ENCODE results near the gene TNK2.

The TNK2 gene

DNA sequence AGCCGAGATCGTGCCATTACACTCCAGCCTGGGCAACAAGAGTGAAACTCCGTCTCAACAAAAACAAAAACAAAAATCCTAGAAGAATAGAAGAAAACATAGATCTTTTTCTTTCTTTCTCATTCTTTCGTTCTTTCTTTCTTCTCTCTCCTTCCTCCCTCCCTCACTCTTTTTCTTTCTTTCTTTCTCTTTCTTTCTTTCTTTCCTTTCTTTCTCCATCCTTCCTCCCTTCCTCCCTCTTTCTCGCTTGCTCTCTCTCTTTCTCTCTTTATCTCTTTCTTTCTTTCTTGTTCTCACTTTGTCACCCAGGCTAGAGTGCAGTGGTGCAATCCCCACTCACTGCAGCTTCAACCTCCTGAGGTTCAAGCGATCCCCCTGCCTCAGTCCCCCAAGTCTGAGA is 62.9 kb downstream of the TNK2 start:
- H3K27ac ChIP-seq (ENCODE audit: low read length): no peak overlapping the region
- H3K9ac ChIP-seq (ENCODE audit: low read length): no peak overlapping the region
- H3K36me3 ChIP-seq (ENCODE audit: control insufficient read depth, low read depth, low read length): no peaks in the 10 kb centered on the region
- no peaks in the 10 kb centered on the region for H3K9me3 ChIP-seq (ENCODE audit: control insufficient read depth, low read depth, low read length)
- no peaks in the 10 kb centered on the region for H3K4me1 ChIP-seq (ENCODE audit: control insufficient read depth, low read depth, low read length)
- no peaks in the 10 kb centered on the region for H3K27me3 ChIP-seq (ENCODE audit: control insufficient read depth, insufficient read depth, low read length)
- no peak overlapping the region for H3K4me3 ChIP-seq (ENCODE audit: low read length)

DNA sequence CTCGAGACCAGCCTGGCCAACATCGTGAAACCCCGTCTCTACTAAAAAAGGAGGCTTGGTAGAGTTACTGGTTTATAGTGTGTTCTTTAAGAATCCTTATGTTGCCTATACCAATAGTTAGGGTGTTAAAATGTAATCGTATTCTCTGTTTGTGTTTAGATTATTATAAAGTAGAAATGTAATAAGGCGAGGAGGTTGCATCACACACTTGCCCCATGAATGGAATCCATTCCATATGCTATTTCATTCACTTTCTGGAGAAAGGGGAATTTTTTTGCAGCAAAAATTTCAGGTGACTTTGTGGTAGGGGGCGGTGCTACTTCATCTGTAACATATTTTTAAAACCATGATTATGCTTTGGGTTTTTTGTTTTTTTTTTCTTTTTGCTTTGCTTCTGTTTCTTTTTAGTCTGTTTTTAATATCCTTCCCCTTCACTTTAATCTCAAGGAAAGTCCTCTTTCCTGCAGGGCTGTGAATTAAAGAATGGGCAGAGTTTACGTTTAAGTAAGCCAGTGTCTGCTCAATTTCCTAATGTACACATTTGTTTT is 63.6 kb downstream of the TNK2 start:
- H3K27ac ChIP-seq (ENCODE audit: low read length): no peak overlapping the region
- no peaks in the 10 kb centered on the region for H3K9me3 ChIP-seq (ENCODE audit: control insufficient read depth, low read depth, low read length)
- no peaks in the 10 kb centered on the region for H3K36me3 ChIP-seq (ENCODE audit: control insufficient read depth, low read depth, low read length)
- H3K4me1 ChIP-seq (ENCODE audit: control insufficient read depth, low read depth, low read length): peaks cover under 1% of the 10 kb centered on the region
- no peak overlapping the region for H3K9ac ChIP-seq (ENCODE audit: low read length)
- no peak overlapping the region for H3K4me3 ChIP-seq (ENCODE audit: low read length)
- no peaks in the 10 kb centered on the region for H3K27me3 ChIP-seq (ENCODE audit: control insufficient read depth, insufficient read depth, low read length)

DNA sequence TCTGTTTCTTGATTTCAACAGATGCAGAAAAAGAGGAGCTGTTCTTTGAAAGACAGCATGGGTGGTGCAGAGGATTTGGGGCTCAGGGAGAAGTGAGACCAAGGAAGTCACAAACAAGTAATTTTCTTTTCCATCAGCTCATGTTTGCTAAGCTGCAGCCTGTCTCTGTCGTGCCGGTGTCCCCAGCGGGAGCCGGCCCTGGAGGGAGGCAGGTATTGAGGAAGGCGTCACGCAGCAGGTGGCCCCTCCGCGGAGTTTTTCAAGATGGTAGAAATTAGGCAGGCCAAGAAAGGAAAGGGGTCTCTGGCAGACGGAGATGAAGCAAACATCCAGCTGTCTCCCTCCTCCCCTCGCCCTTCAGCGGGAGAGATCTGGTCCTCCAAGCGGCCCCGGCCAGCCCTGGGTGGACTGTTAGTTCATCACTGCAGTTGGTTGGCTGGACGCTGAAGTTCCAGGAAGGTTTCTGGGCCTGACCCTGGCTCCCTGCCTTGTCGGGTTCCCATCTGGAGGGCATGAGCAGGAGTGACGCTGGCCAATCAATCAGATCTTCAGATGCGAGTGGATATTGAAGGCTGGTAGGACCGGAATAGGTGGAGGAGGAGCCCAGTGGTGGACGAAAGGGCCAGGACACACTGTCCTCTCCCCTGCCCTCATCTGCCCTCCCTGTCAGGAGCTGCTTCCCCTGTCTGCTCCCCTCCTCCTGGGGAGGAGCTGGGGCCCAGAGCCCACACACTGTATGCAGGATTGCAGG is 68.9 kb downstream of the TNK2 start:
- Histone ChIP-seq H3K9me3 (ENCODE audit: control insufficient read depth, low read depth, low read length) (no peaks in the 10 kb centered on the region), H3K9ac (ENCODE audit: low read length) (no peak overlapping the region), H3K4me3 (ENCODE audit: low read length) (no peak overlapping the region), H3K27ac (ENCODE audit: low read length) (no peak overlapping the region), H3K27me3 (ENCODE audit: control insufficient read depth, insufficient read depth, low read length) (no peaks in the 10 kb centered on the region), H3K36me3 (ENCODE audit: control insufficient read depth, low read depth, low read length) (no peaks in the 10 kb centered on the region), H3K4me1 (ENCODE audit: control insufficient read depth, low read depth, low read length) (peaks cover 5% of the 10 kb centered on the region)

DNA sequence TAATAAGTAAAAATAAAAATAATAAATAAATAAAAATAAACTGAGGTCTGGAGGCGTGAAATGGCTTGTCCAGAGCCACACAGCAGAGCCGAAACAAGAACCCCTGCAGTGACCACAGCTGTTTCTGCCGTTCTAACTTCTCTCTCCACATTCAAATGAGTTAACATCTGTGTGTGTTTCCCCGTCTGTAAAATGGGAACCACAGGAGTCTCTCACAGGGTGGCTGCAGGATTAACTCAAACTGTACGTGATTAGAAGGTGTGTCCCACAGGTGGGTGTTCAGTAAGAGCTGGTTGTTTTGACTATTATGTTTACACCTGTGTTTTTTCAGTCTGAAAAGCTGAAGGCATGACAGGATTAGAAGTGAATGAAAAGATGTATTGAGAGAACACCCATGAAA is 69.6 kb downstream of the TNK2 start:
- H3K27ac ChIP-seq (ENCODE audit: low read length): no peak overlapping the region
- H3K27me3 ChIP-seq (ENCODE audit: control insufficient read depth, insufficient read depth, low read length): no peaks in the 10 kb centered on the region
- H3K9me3 ChIP-seq (ENCODE audit: control insufficient read depth, low read depth, low read length): no peaks in the 10 kb centered on the region
- H3K9ac ChIP-seq (ENCODE audit: low read length): no peak overlapping the region
- H3K4me1 ChIP-seq (ENCODE audit: control insufficient read depth, low read depth, low read length): peaks cover 5% of the 10 kb centered on the region
- H3K36me3 ChIP-seq (ENCODE audit: control insufficient read depth, low read depth, low read length): no peaks in the 10 kb centered on the region
- H3K4me3 ChIP-seq (ENCODE audit: low read length): no peak overlapping the region

DNA sequence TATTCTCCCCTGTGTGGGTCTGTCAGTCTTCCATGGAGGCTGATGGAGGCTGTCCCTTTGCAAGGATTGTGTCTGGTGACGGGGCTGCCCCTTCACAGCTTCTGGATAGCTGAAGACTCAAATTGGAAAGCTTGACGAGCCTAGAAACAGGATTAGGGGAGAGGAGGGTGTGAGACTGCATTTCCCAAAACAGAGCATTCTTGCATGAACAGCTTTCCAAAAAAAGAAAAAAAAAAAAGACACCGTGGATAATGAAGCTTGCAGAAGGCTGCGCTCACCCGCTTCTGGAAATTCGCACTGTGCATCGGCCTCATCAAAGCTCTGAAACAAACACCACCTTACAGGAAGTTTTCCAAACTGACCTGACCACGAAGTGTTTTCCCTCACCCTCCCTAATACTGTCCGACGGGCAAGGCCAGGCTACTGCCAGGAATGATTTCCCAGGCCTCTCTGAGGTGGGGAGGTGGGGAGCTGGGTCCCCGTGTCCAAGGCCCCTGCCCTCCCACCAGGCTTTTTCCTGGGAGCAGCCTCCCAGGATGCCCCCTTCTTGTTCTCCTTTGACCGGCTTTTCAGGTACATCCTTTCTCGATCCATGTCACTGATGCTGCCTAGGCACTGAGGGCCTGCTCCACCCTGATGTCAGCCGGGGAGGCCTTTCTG is 71.7 kb downstream of the TNK2 start:
- no peak overlapping the region for H3K4me3 ChIP-seq (ENCODE audit: low read length)
- no peaks in the 10 kb centered on the region for H3K27me3 ChIP-seq (ENCODE audit: control insufficient read depth, insufficient read depth, low read length)
- H3K27ac ChIP-seq (ENCODE audit: low read length): no peak overlapping the region
- no peaks in the 10 kb centered on the region for H3K36me3 ChIP-seq (ENCODE audit: control insufficient read depth, low read depth, low read length)
- H3K4me1 ChIP-seq (ENCODE audit: control insufficient read depth, low read depth, low read length): peaks cover 5% of the 10 kb centered on the region
- no peaks in the 10 kb centered on the region for H3K9me3 ChIP-seq (ENCODE audit: control insufficient read depth, low read depth, low read length)
- no peak overlapping the region for H3K9ac ChIP-seq (ENCODE audit: low read length)

DNA sequence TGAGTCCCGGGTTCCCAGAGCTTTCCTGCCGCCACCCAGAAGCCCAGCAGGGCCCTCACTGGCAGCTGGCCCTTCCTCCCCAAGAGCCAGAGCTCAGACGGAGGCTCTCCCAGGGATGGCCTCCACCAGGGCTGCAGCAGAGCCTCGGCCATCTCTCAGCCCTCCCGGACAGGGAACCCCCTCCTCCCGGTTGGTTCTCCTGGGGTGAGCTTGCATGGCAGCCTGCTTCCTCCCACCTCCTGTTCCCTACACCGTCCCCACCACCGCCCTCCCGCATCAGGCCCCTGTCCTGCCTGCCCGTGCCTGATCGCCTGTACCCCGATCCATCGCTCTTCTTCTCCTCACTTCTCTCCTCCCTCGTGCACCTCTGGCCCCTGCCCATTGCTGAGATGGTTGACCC is 72.6 kb downstream of the TNK2 start:
- Histone ChIP-seq H3K27me3 (ENCODE audit: control insufficient read depth, insufficient read depth, low read length) (no peaks in the 10 kb centered on the region), H3K4me3 (ENCODE audit: low read length) (no peak overlapping the region), H3K9ac (ENCODE audit: low read length) (no peak overlapping the region), H3K9me3 (ENCODE audit: control insufficient read depth, low read depth, low read length) (no peaks in the 10 kb centered on the region), H3K27ac (ENCODE audit: low read length) (no peak overlapping the region), H3K4me1 (ENCODE audit: control insufficient read depth, low read depth, low read length) (peaks cover 5% of the 10 kb centered on the region), H3K36me3 (ENCODE audit: control insufficient read depth, low read depth, low read length) (no peaks in the 10 kb centered on the region)

DNA sequence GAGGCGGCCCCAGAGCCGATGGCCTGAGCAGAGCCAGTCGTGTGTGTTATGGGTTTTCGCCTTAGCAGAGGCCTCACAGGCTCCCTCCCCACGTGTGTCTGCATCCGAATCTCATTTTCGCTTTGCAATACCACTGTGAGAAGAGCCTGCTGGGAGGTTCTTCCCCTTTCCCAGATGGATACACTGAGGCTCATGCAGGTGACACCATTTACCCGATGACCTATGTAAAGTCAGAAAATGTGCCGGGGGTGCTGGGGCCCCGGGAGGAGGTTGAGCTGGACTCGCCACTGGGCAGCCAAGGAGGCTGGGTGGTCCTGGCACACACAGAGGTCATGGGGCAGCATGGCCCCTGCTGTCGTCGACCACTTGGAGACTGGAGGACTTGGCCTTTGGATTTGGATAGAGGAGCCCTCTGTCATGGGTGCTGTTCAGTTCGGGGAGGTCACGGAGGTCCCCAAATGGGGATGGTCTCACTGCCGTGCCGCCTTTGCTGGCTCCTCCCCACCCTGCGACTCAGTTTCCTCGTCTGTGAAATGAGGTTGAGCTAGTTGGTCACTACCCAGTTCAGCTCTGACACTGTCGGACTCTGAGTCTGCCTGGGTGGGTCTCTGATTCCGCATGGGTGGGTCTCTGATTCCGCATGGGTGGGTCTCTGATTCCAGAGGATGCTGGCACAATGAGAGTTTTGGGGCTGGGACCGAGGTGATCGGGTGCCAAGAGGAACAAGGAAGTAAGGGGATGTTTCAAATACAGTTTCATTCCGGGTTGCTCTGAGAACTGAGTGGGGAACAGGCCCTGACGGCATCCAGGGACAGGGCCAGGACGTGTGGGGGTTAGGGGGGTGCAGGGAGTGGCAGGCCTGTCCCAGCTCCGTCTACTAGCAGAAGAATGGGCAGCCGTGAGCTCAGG is 73.4 kb downstream of the TNK2 start:
- H3K9ac ChIP-seq (ENCODE audit: low read length): no peak overlapping the region
- H3K36me3 ChIP-seq (ENCODE audit: control insufficient read depth, low read depth, low read length): no peaks in the 10 kb centered on the region
- H3K27ac ChIP-seq (ENCODE audit: low read length): no peak overlapping the region
- H3K27me3 ChIP-seq (ENCODE audit: control insufficient read depth, insufficient read depth, low read length): no peaks in the 10 kb centered on the region
- no peak overlapping the region for H3K4me3 ChIP-seq (ENCODE audit: low read length)
- peaks cover 5% of the 10 kb centered on the region for H3K4me1 ChIP-seq (ENCODE audit: control insufficient read depth, low read depth, low read length)
- no peaks in the 10 kb centered on the region for H3K9me3 ChIP-seq (ENCODE audit: control insufficient read depth, low read depth, low read length)

DNA sequence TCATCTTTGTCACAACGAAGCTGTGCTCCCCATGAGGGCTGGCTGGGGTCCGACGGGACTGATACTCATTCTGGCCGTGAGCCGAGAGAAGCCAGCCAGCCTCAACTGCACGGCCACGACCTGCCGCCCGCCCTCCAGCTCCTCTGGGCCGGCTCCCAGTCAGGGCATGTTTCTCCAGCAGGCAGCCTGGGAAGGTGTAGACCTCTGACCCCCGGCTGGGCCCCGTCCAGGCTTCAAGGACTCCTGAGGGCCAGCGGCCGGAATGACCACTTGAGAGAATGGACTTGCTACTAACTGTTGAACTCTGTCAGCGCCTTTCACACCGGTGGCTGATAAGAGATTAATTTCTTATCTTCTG is 78.5 kb downstream of the TNK2 start:
- Histone ChIP-seq H3K9ac (ENCODE audit: low read length) (no peak overlapping the region), H3K9me3 (ENCODE audit: control insufficient read depth, low read depth, low read length) (no peaks in the 10 kb centered on the region), H3K4me3 (ENCODE audit: low read length) (no peak overlapping the region), H3K27ac (ENCODE audit: low read length) (no peak overlapping the region), H3K27me3 (ENCODE audit: control insufficient read depth, insufficient read depth, low read length) (no peaks in the 10 kb centered on the region), H3K36me3 (ENCODE audit: control insufficient read depth, low read depth, low read length) (no peaks in the 10 kb centered on the region), H3K4me1 (ENCODE audit: control insufficient read depth, low read depth, low read length) (no peaks in the 10 kb centered on the region)

DNA sequence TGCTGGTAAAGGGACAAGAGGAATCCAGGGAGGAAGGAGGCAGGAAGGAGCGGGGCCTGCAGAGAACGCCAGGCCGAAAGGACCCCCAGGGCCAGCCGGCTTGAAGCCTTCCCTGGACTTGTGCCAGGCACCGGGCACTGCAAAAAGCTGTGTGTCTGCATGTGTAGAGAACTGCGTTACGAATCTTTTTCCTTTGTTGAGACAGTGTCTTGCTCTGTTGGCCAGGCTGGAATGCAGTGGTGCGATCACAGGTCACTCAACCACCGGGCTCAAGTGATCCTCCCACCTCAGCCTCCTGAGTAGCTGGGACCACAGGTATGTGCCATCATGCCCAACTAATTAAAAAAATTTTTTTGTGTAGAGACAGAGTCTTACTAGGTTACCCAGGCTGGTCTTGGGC is 79.6 kb downstream of the TNK2 start:
- H3K4me1 ChIP-seq (ENCODE audit: control insufficient read depth, low read depth, low read length): no peaks in the 10 kb centered on the region
- no peaks in the 10 kb centered on the region for H3K27me3 ChIP-seq (ENCODE audit: control insufficient read depth, insufficient read depth, low read length)
- no peaks in the 10 kb centered on the region for H3K9me3 ChIP-seq (ENCODE audit: control insufficient read depth, low read depth, low read length)
- no peak overlapping the region for H3K9ac ChIP-seq (ENCODE audit: low read length)
- H3K36me3 ChIP-seq (ENCODE audit: control insufficient read depth, low read depth, low read length): no peaks in the 10 kb centered on the region
- no peak overlapping the region for H3K4me3 ChIP-seq (ENCODE audit: low read length)
- H3K27ac ChIP-seq (ENCODE audit: low read length): no peak overlapping the region

DNA sequence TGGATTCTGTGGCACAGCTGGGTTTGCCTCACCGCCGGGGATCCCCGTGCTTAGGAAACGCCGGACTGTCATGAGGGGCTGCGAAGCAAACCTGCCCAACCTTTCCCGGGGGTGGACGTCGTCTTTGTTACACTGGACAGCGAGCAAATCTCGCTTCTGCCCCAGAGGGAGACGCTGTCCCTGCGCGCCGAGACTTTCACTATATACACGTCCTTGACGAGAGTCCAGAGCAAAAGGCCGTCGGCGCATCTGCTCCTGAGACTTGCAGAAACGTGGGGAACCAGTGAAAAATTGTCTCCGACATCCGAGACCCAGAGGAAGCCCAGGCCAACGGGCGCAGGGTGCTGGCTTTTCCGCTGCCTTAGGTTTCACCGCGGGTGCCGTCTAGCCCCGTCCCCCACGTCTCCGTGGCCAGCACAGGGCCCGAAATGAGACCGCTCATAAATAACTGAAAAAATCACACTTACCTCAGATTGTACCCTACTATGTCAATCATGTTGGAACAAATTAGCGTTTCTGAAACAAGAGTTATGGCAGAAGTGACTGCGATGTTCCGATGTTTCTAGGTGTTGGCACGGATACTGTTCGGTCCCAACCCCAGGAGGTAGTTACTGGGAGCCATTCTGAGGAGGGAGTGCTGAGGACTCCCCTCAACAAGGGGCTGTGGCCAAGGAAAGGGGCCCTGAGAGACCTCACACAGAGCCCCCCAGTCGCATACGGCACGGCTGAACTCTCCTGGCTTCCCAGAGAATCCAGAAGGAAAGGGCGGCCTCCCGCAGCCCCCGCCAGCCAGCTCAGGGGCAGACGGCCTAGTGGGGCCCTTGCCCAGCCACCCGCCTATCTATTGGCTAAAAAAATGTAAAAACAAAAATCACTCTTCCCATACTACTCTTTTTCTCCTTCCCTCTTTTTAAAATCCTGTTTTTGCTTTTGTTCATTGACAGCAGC is 82.2 kb downstream of the TNK2 start:
- Histone ChIP-seq H3K27me3 (ENCODE audit: control insufficient read depth, insufficient read depth, low read length) (no peaks in the 10 kb centered on the region), H3K9ac (ENCODE audit: low read length) (no peak overlapping the region), H3K4me1 (ENCODE audit: control insufficient read depth, low read depth, low read length) (no peaks in the 10 kb centered on the region), H3K36me3 (ENCODE audit: control insufficient read depth, low read depth, low read length) (no peaks in the 10 kb centered on the region), H3K4me3 (ENCODE audit: low read length) (no peak overlapping the region), H3K9me3 (ENCODE audit: control insufficient read depth, low read depth, low read length) (no peaks in the 10 kb centered on the region), H3K27ac (ENCODE audit: low read length) (no peak overlapping the region)

DNA sequence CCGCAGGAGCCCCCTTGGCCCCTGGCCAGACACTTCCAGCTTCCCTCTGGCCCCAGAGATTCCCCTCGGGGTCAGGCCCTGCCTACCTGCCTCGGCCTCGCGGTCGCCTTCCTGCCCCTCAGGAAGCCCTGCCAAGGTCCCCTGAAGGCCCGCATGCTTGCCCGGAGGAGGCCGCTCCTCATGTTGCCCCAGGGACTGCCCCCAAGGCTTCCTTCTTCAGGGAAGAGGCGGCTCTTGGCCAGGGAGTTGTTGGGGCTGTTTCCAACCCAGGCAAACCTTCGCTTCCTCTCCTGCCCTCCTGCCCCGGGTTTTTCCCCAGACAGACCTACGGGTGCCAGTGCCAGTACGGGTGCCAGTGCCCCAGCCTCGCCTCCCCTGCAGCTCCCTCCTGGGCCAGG is 83.2 kb downstream of the TNK2 start:
- no peak overlapping the region for H3K4me3 ChIP-seq (ENCODE audit: low read length)
- H3K27ac ChIP-seq (ENCODE audit: low read length): no peak overlapping the region
- no peak overlapping the region for H3K9ac ChIP-seq (ENCODE audit: low read length)
- no peaks in the 10 kb centered on the region for H3K36me3 ChIP-seq (ENCODE audit: control insufficient read depth, low read depth, low read length)
- H3K27me3 ChIP-seq (ENCODE audit: control insufficient read depth, insufficient read depth, low read length): no peaks in the 10 kb centered on the region
- no peaks in the 10 kb centered on the region for H3K4me1 ChIP-seq (ENCODE audit: control insufficient read depth, low read depth, low read length)
- H3K9me3 ChIP-seq (ENCODE audit: control insufficient read depth, low read depth, low read length): no peaks in the 10 kb centered on the region
